Parathyroid adenoma (tissue), 2 donors: Measurements from ENCODE around the gene VDR.

Experiments used
- H2AFZ ChIP-seq: fragments of 300-600 bp; sonication (generic); one replicate; pipeline ENCODE4 v1.7.0; 2017; ENCODE audit warnings: antibody characterized with exemption, mild to moderate bottlenecking
- H3K27ac ChIP-seq: fragments of 300-600 bp; sonication (generic); one replicate; pipeline ENCODE4 v1.7.0; 2017
- H3K27me3 ChIP-seq: fragments of 300-600 bp; sonication (generic); one replicate; pipeline ENCODE4 v1.7.0; 2017; ENCODE audit warnings: low read length; ENCODE audit not compliant: control insufficient read depth, insufficient read depth
- H3K36me3 ChIP-seq: fragments of 300-600 bp; sonication (generic); one replicate; pipeline ENCODE4 v1.7.0; 2017; ENCODE audit warnings: low read length; ENCODE audit not compliant: control insufficient read depth, insufficient read depth
- H3K4me1 ChIP-seq: fragments of 300-600 bp; sonication (generic); one replicate; pipeline ENCODE4 v1.7.0; 2017; ENCODE audit warnings: control low read depth
- H3K4me2 ChIP-seq: fragments of 300-600 bp; sonication (generic); one replicate; pipeline ENCODE4 v1.7.0; 2017; ENCODE audit warnings: low read length
- H3K4me3 ChIP-seq: fragments of 300-600 bp; sonication (generic); one replicate; pipeline ENCODE4 v1.7.0; 2017; ENCODE audit warnings: low read depth, low read length
- H3K79me2 ChIP-seq: fragments of 300-600 bp; sonication (generic); one replicate; pipeline ENCODE4 v1.7.0; 2017; ENCODE audit warnings: control low read depth
- H3K9ac ChIP-seq: fragments of 300-600 bp; sonication (generic); one replicate; pipeline ENCODE4 v1.7.0; 2017; ENCODE audit warnings: mild to moderate bottlenecking
- H3K9me3 ChIP-seq: fragments of 300-600 bp; sonication (generic); one replicate; pipeline ENCODE4 v1.7.0; 2017; ENCODE audit warnings: low read length; ENCODE audit not compliant: control insufficient read depth
- TF ChIP-seq, protein P1 (sequence below): fragments of 300-600 bp; sonication (generic); IDR thresholded peaks from one replicate; pipeline ENCODE4 v1.7.0; 2017; ENCODE audit warnings: antibody characterized with exemption, mild to moderate bottlenecking
- donor health status: primary hyperparathyroidism.

Gene VDR

GRCh38 chr12:47820631-47821345 lies 84.0 kb downstream of the VDR start:
- Histone ChIP-seq H3K27me3 (no peaks in the 10 kb centered on the region), H3K4me1 (peaks cover 36% of the 10 kb centered on the region), H3K79me2 (peaks cover 15% of the 10 kb centered on the region), H3K36me3 (no peaks in the 10 kb centered on the region), H3K9ac (no peak overlapping the region), H3K4me3 (peak overlapping the region; percentile 63), H3K27ac (peak overlapping the region; percentile 94), H2AFZ (peak overlapping the region; percentile 66), H3K4me2 (peak overlapping the region; percentile 73), H3K9me3 (no peaks in the 10 kb centered on the region)
- TF ChIP-seq, protein P1, sequence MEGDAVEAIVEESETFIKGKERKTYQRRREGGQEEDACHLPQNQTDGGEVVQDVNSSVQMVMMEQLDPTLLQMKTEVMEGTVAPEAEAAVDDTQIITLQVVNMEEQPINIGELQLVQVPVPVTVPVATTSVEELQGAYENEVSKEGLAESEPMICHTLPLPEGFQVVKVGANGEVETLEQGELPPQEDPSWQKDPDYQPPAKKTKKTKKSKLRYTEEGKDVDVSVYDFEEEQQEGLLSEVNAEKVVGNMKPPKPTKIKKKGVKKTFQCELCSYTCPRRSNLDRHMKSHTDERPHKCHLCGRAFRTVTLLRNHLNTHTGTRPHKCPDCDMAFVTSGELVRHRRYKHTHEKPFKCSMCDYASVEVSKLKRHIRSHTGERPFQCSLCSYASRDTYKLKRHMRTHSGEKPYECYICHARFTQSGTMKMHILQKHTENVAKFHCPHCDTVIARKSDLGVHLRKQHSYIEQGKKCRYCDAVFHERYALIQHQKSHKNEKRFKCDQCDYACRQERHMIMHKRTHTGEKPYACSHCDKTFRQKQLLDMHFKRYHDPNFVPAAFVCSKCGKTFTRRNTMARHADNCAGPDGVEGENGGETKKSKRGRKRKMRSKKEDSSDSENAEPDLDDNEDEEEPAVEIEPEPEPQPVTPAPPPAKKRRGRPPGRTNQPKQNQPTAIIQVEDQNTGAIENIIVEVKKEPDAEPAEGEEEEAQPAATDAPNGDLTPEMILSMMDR = no peak

- no peaks in the 10 kb centered on the region for H3K27me3 ChIP-seq
- peaks cover 17% of the 10 kb centered on the region for H3K79me2 ChIP-seq
- peak within 1 kb of the TSS; percentile 77 for H3K9ac ChIP-seq
- TF ChIP-seq, protein P1 = no peak
- no peaks in the 10 kb centered on the region for H3K36me3 ChIP-seq
- H3K9me3 ChIP-seq = no peaks in the 10 kb centered on the region
- peak within 1 kb of the TSS; percentile 91 for H3K4me2 ChIP-seq
- H3K27ac ChIP-seq = peak within 1 kb of the TSS; percentile 94
- peak within 1 kb of the TSS; percentile 66 for H2AFZ ChIP-seq
- H3K4me1 ChIP-seq = peaks cover 43% of the 10 kb centered on the region
- H3K4me3 ChIP-seq = peak within 1 kb of the TSS; percentile 73
Observed at GRCh38 chr12:47819896-47820630, 84.7 kb downstream of the VDR start, which contains the start of gene HDAC7. HDAC7 (minus strand) TSS chr12:47819903; CDS start chr12:47819785, 118 bp downstream.

- Histone ChIP-seq H3K27me3 (no peaks in the 10 kb centered on the region), H3K4me1 (peaks cover 51% of the 10 kb centered on the region), H2AFZ (peak overlapping the region; percentile 65), H3K4me2 (peak overlapping the region; percentile 91), H3K36me3 (no peaks in the 10 kb centered on the region), H3K9ac (peak overlapping the region; percentile 77), H3K9me3 (no peaks in the 10 kb centered on the region), H3K79me2 (peaks cover 24% of the 10 kb centered on the region), H3K4me3 (peak overlapping the region; percentile 73), H3K27ac (peak overlapping the region; percentile 94)
- TF ChIP-seq, protein P1 = peak; percentile 27
Observed at GRCh38 chr12:47819138-47819895, 85.5 kb downstream of the VDR start.

- TF ChIP-seq, protein P1 = no peak
- peak overlapping the region; percentile 91 for H3K4me2 ChIP-seq
- peaks cover 27% of the 10 kb centered on the region for H3K79me2 ChIP-seq
- H3K27ac ChIP-seq = peak overlapping the region; percentile 94
- H2AFZ ChIP-seq = peak overlapping the region; percentile 65
- H3K4me3 ChIP-seq = peak overlapping the region; percentile 73
- H3K9me3 ChIP-seq = no peaks in the 10 kb centered on the region
- H3K4me1 ChIP-seq = peaks cover 58% of the 10 kb centered on the region
- no peaks in the 10 kb centered on the region for H3K27me3 ChIP-seq
- peak overlapping the region; percentile 77 for H3K9ac ChIP-seq
- H3K36me3 ChIP-seq = no peaks in the 10 kb centered on the region
Observed at GRCh38 chr12:47818467-47819137, 86.2 kb downstream of the VDR start.
